OCI-LY3 (cell line): ENCODE results near the gene INPP5A.

ENCODE experiments used
- H2AFZ ChIP-seq: fragments of 200-600, 300-600 bp; shearing (Covaris generic); 2 replicates; pipeline ENCODE4 v1.6.0; 2014; ENCODE audit warnings: antibody characterized with exemption, low read depth, low read length
- H3K27ac ChIP-seq: fragments of 200-600, 300-600 bp; sonication (generic); 2 replicates; pipeline ENCODE4 v1.5.1; 2014; ENCODE audit warnings: mild to moderate bottlenecking, low read length, moderate library complexity, mixed read lengths
- H3K27me3 ChIP-seq: fragments of 200-600, 300-600 bp; sonication (generic); 2 replicates; pipeline ENCODE4 v1.6.1; 2014; ENCODE audit warnings: low read depth, low read length, mixed read lengths
- H3K36me3 ChIP-seq: fragments of 200-600, 300-600 bp; sonication (generic); replicated peaks from 2 replicates; pipeline ENCODE3; 2014; ENCODE audit warnings: low read depth, low read length, mixed read lengths
- H3K4me1 ChIP-seq: fragments of 300-600, 200-600 bp; sonication (generic); 2 replicates; pipeline ENCODE4 v1.6.1; 2014; ENCODE audit warnings: low read length, mixed read lengths
- H3K4me2 ChIP-seq: fragments of 200-600, 300-600 bp; sonication (generic); 2 replicates; pipeline ENCODE4 v1.6.1; 2014; ENCODE audit warnings: low read length, mixed read lengths
- H3K4me3 ChIP-seq: fragments of 300-600, 200-600 bp; sonication (generic); 2 replicates; pipeline ENCODE4 v1.5.1; 2014; ENCODE audit warnings: antibody characterized with exemption, mild to moderate bottlenecking, low read length, moderate library complexity
- H3K79me2 ChIP-seq: fragments of 300-600, 200-600 bp; shearing (Covaris generic); 2 replicates; pipeline ENCODE4 v1.6.1; 2014; ENCODE audit warnings: mild to moderate bottlenecking, low read length, mixed read lengths
- H3K9ac ChIP-seq: fragments of 300-600, 200-600 bp; shearing (Covaris generic); 2 replicates; pipeline ENCODE4 v1.6.0; 2014; ENCODE audit warnings: mild to moderate bottlenecking, low read length, moderate library complexity
- H3K9me3 ChIP-seq: fragments of 200-600, 300-600 bp; shearing (Covaris generic); 2 replicates; pipeline ENCODE4 v1.6.1; 2014; ENCODE audit warnings: low read length, mixed read lengths; ENCODE audit not compliant: insufficient read depth
- H4K20me1 ChIP-seq: fragments of 200-600, 300-600 bp; sonication (generic); 2 replicates; pipeline ENCODE4 v1.6.1; 2016; ENCODE audit warnings: low read length, mixed read lengths; ENCODE audit not compliant: insufficient read depth
- CTCF ChIP-seq: fragments of 200-600, 300-600 bp; sonication (generic); IDR thresholded peaks from 2 replicates; pipeline ENCODE4 v1.5.1; 2014; ENCODE audit warnings: antibody characterized with exemption, low read length, low read depth
- EZH2phosphoT487 ChIP-seq: fragments of 200-600 bp; shearing (Covaris generic); IDR thresholded peaks from 2 replicates; pipeline ENCODE4 v1.6.1; 2018; ENCODE audit warnings: antibody characterized with exemption, mixed run types, low read depth

Gene INPP5A

GRCh38 chr10:132660385-132660784 is 122.8 kb downstream of the INPP5A start:
- H2AFZ ChIP-seq: no peak overlapping the region
- TF ChIP-seq EZH2phosphoT487 (no peak), CTCF (no peak)
- H3K9ac ChIP-seq: no peak overlapping the region
- H3K36me3 ChIP-seq: no peaks in the 10 kb centered on the region
- no peaks in the 10 kb centered on the region for H3K9me3 ChIP-seq
- no peak overlapping the region for H3K27ac ChIP-seq
- H3K27me3 ChIP-seq: no peaks in the 10 kb centered on the region
- no peaks in the 10 kb centered on the region for H4K20me1 ChIP-seq
- H3K4me1 ChIP-seq: no peaks in the 10 kb centered on the region
- no peak overlapping the region for H3K4me2 ChIP-seq
- no peaks in the 10 kb centered on the region for H3K79me2 ChIP-seq
- no peak overlapping the region for H3K4me3 ChIP-seq

GRCh38 chr10:132662186-132662920 is 124.8 kb downstream of the INPP5A start:
- Histone ChIP-seq H2AFZ (no peak overlapping the region), H3K9me3 (no peaks in the 10 kb centered on the region), H3K9ac (no peak overlapping the region), H3K4me1 (no peaks in the 10 kb centered on the region), H3K4me3 (no peak overlapping the region), H3K27ac (no peak overlapping the region), H4K20me1 (no peaks in the 10 kb centered on the region), H3K79me2 (no peaks in the 10 kb centered on the region), H3K27me3 (no peaks in the 10 kb centered on the region), H3K36me3 (no peaks in the 10 kb centered on the region), H3K4me2 (no peak overlapping the region)
- no peak for TF ChIP-seq EZH2phosphoT487
- no peak for TF ChIP-seq CTCF

GRCh38 chr10:132663666-132664365 is 126.2 kb downstream of the INPP5A start:
- Histone ChIP-seq H3K4me2 (no peak overlapping the region), H4K20me1 (no peaks in the 10 kb centered on the region)

More at GRCh38 chr10:132663666-132664365, 126.2 kb downstream of the INPP5A start:
- H3K27me3 ChIP-seq: no peaks in the 10 kb centered on the region
- no peak overlapping the region for H3K4me3 ChIP-seq
- H2AFZ ChIP-seq: no peak overlapping the region
- H3K27ac ChIP-seq: no peak overlapping the region
- TF ChIP-seq EZH2phosphoT487 (no peak), CTCF (no peak)
- no peaks in the 10 kb centered on the region for H3K79me2 ChIP-seq
- no peaks in the 10 kb centered on the region for H3K36me3 ChIP-seq
- no peaks in the 10 kb centered on the region for H3K4me1 ChIP-seq
- no peak overlapping the region for H3K9ac ChIP-seq
- H3K9me3 ChIP-seq: no peaks in the 10 kb centered on the region
